Activated CD4-positive, alpha-beta memory T cell treated with anti-CD3 and anti-CD28 coated beads, Interleukin-2, amount 10 ng/mL, durations not matched to agents 7 days and 5 days (primary cell): ENCODE data around the gene GALNT4. TPM values are rescaled to one million over a fixed set of nuclear protein-coding genes. Genes with fewer than 3 reads are reported as not detected.

Experiments used
- CTCF ChIA-PET: fragments of 350-600 bp; sonication (Branson Sonifier 250); formaldehyde crosslinking; loops from one replicate; lab custom pipeline; 2021; ENCODE audit warnings: antibody characterized with exemption, inconsistent platforms; lab: Charles Lee
- POLR2A ChIA-PET: fragments of 350-600 bp; sonication (Branson Sonifier 250); formaldehyde crosslinking; loops from one replicate; lab custom pipeline; 2021; ENCODE audit warnings: antibody characterized with exemption; lab: Charles Lee
- DNase-seq: peaks from one replicate; pipeline ENCODE4 v3.0.0-alpha.2; 2020
- H3K27ac Mint-ChIP-seq: one replicate; pipeline ENCODE4 v1.8.0; 2021; ENCODE audit warnings: mild to moderate bottlenecking, mixed read lengths
- H3K27me3 Mint-ChIP-seq: one replicate; pipeline ENCODE4 v1.8.0; 2021; ENCODE audit warnings: mixed read lengths
- H3K36me3 Mint-ChIP-seq: one replicate; pipeline ENCODE4 v1.8.0; 2021; ENCODE audit warnings: low read depth, mixed read lengths
- H3K4me1 Mint-ChIP-seq: one replicate; pipeline ENCODE4 v1.8.0; 2021; ENCODE audit warnings: mixed read lengths
- H3K4me3 Mint-ChIP-seq: one replicate; pipeline ENCODE4 v1.8.0; 2021; ENCODE audit warnings: mild to moderate bottlenecking, mixed read lengths
- H3K9me3 Mint-ChIP-seq: one replicate; pipeline ENCODE4 v1.8.0; 2021; ENCODE audit warnings: mixed read lengths
- total RNA-seq, 2 experiments: library from RNA; stranded (reverse); gene quantifications; one replicate each; pipeline ENCODE4 v1.2.3, GENCODE V29; 2021

The GALNT4 gene
- total RNA-seq, result 10 to 100 TPM; 21.5 to 23.3 TPM

DNA sequence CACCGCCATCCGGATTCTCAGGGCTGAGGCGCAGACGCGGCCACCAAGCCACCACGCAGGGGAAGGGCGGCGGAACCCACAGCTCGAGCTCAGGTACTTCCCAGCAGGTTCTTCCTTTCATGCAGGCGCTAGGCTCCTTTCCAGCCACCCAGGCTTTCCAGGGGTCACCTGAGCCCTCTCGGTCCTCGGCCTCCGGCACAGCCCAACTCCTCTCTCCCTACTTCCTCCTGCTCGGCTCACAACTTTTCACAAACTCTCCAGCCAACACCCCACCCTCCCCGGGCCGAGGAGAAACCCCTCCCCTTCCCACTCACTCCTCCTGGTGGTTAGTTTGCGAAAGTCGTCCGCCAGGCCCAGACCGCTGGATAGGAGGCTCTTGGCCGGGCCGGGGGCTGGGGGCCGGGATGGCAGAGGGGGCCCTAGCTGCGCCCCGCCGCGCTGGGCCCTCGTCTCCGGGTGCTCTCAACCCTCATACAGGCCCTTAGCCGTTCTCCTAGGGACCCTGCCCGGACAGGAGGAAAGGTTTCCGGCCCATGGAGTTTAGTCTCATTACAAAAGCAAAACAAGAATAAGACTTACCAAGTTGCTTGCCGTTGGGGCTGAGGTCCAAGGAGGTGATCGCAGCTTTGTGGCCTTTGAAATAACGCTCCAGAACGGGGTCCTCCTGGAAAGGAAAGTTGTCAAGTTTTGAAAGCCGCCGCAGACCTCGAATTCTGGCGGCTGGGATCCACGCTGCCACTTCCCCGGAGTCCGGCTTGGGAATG, at the start of gene GALNT4:
TSS of gene GALNT4 (minus strand) at position 256 of the 764 bp plus-strand sequence. CDS start at position 9, 247 bp downstream.
- Mint-ChIP-seq H3K9me3 (no peaks in the 10 kb centered on the region), H3K4me3 (peak within 1 kb of the TSS; percentile 90), H3K27ac (peak within 1 kb of the TSS; percentile 94), H3K36me3 (peaks cover 45% of the 10 kb centered on the region), H3K27me3 (no peaks in the 10 kb centered on the region), H3K4me1 (peaks cover 69% of the 10 kb centered on the region)
- ChIA-PET POLR2A (interaction anchor here (0.6 to 5.0 kb wide), 17 partner anchors 10 to 506 kb away, joined by 3 to 111 read pairs (median 12); partner anchors contain the start of genes ATP2B1 and DUSP6), CTCF (interaction anchor here (0.5 to 11.2 kb wide), 22 partner anchors 9 to 510 kb away, joined by 3 to 209 read pairs (median 4); partner anchors contain the start of gene DUSP6)
- peak; percentile 84 for DNase-seq

- Mint-ChIP-seq H3K4me3 (no peak overlapping the region), H3K4me1 (no peaks in the 10 kb centered on the region), H3K27ac (no peak overlapping the region), H3K36me3 (no peaks in the 10 kb centered on the region), H3K9me3 (no peaks in the 10 kb centered on the region), H3K27me3 (no peaks in the 10 kb centered on the region)
- CTCF ChIA-PET, result no interaction called here
- POLR2A ChIA-PET, result no interaction called here
- DNase-seq, result no peak
These were observed 48.6 kb upstream of the GALNT4 start for GRCh38 chr12:89573051-89573810.

- H3K4me3 Mint-ChIP-seq, result no peak overlapping the region
- CTCF ChIA-PET, result no interaction called here
These were observed 47.0 kb upstream of the GALNT4 start for GRCh38 chr12:89571491-89572195.

DNA sequence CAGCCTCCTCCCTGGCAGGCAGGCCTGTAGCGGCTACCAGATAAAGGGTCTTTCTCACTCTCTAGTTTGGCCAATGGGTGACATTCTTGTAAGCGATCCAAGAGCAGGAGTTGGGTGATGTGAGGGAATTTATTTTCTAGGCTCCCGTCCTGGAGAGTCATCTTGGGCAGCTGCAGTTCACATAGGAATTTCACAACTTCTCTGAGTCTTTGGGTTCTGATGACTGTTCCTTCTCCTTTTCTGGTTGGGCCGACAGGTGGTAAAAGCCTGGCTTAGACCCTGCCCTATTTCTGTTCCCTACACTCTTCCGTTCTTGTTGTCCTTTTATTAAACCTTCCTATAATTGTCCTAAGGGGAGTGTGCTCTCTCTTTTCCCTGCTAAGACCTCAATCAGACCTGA, 43.9 kb upstream of the GALNT4 start:
- Mint-ChIP-seq H3K4me3 (no peak overlapping the region), H3K4me1 (peaks cover 7% of the 10 kb centered on the region), H3K9me3 (no peaks in the 10 kb centered on the region), H3K27me3 (no peaks in the 10 kb centered on the region), H3K27ac (no peak overlapping the region), H3K36me3 (no peaks in the 10 kb centered on the region)
- ChIA-PET POLR2A (no interaction called here), CTCF (no interaction called here)
- DNase-seq, result no peak

More at GRCh38 chr12:89571491-89572195, 47.0 kb upstream of the GALNT4 start:
- H3K27me3 Mint-ChIP-seq, result no peaks in the 10 kb centered on the region
- H3K36me3 Mint-ChIP-seq, result no peaks in the 10 kb centered on the region
- no peak for DNase-seq
- peaks cover 2% of the 10 kb centered on the region for H3K4me1 Mint-ChIP-seq
- no peak overlapping the region for H3K27ac Mint-ChIP-seq
- H3K9me3 Mint-ChIP-seq, result no peaks in the 10 kb centered on the region
- POLR2A ChIA-PET, result no interaction called here

DNA sequence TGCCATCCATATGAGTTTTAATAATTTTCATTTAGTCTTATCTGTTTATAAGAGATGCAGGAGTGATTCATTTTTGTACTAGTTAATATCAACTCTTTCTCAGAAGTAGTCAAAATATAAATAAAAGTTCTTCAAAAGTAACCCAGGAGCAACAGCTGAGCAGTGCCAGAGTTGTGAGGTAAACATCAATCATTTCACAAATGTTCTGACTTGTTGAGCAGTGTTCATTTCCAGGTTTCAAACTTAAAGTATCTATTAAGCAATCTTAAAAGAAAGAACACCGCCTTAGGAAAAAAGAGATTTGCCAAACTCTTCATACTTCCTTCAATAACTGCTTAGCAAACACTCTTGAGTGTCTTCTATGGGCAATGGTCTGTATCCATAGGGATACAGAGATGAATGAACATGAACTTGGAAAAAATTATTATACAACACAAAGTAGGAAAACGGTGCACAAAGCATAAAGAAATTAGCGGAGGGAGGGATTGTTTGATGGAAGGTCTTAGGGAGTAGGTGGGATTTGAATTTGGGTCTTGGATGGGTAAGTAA, 43.2 kb upstream of the GALNT4 start:
- ChIA-PET POLR2A (no interaction called here), CTCF (no interaction called here)
- H3K9me3 Mint-ChIP-seq, result no peaks in the 10 kb centered on the region
- no peak overlapping the region for H3K27ac Mint-ChIP-seq
- no peaks in the 10 kb centered on the region for H3K27me3 Mint-ChIP-seq
- DNase-seq, result no peak
- H3K36me3 Mint-ChIP-seq, result no peaks in the 10 kb centered on the region
- peaks cover 7% of the 10 kb centered on the region for H3K4me1 Mint-ChIP-seq
- H3K4me3 Mint-ChIP-seq, result no peak overlapping the region

DNA sequence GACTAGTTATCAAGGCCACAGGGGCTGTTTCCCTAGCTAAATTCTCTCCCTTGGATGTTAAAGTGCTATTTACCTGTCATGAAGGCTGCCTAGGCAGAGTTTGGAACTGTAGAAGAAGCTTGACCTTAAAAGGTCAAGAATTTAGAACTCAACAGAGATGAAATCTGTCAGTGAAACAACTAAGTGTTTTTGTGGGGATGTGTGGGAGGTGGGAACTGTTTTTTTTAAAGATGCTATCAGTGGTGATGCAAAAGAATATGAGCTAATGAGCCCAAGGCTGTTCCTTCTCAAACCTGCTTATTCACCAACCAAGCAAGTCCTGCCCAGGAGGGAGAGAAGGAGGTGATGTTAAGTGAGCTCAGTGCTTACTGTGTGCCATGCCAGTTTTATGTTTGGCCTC, 42.0 kb upstream of the GALNT4 start:
- DNase-seq, result no peak
- Mint-ChIP-seq H3K27me3 (no peaks in the 10 kb centered on the region), H3K27ac (no peak overlapping the region), H3K9me3 (no peaks in the 10 kb centered on the region), H3K4me1 (peaks cover 7% of the 10 kb centered on the region), H3K4me3 (no peak overlapping the region), H3K36me3 (no peaks in the 10 kb centered on the region)
- POLR2A ChIA-PET, result no interaction called here
- CTCF ChIA-PET, result no interaction called here

DNA sequence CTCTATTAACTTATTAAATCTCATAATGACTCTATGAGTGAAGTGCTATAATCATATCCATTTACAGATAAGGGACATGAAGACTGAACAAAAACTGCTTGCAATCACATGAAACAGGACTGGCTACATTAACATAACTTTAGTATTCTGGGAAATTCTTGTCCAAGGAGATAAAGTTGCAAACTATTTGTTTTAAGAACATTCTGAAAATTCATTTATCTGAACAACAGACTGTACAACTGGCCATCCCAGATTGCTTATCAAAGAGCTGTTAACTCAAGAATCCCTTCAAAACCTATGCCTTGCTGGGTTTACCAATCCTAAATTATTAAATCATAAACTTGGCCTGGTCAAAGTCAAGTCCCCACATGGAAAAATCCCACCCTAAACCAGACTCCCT, 40.4 kb upstream of the GALNT4 start:
- no peaks in the 10 kb centered on the region for H3K36me3 Mint-ChIP-seq
- no peak overlapping the region for H3K4me3 Mint-ChIP-seq
- peaks cover 7% of the 10 kb centered on the region for H3K4me1 Mint-ChIP-seq
- no peak overlapping the region for H3K27ac Mint-ChIP-seq
- H3K27me3 Mint-ChIP-seq, result no peaks in the 10 kb centered on the region
- ChIA-PET POLR2A (no interaction called here), CTCF (no interaction called here)
- DNase-seq, result no peak
- H3K9me3 Mint-ChIP-seq, result no peaks in the 10 kb centered on the region

DNA sequence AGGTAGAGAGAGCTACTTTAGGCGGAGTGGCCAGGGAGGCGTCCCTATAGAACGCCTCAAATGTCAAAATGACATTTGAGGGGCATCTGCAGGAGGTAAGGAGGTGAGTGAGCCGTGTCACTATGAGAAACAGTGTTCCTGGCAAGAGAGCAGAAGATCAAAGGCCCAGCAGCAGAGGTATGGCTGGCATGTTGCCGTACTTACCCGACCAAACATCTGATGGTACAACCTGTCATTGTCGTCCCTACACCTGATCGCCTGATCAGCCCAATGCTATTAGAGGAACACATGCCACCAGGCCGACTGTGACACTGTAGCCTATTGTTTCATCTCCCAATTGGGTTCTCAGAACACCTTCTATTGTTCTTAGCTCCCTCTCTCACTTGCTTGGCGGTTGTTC, 35.2 kb upstream of the GALNT4 start:
- H3K9me3 Mint-ChIP-seq, result no peaks in the 10 kb centered on the region
- H3K27ac Mint-ChIP-seq, result no peak overlapping the region
- H3K27me3 Mint-ChIP-seq, result no peaks in the 10 kb centered on the region
- no peak for DNase-seq
- H3K4me1 Mint-ChIP-seq, result no peaks in the 10 kb centered on the region
- H3K36me3 Mint-ChIP-seq, result no peaks in the 10 kb centered on the region
- H3K4me3 Mint-ChIP-seq, result no peak overlapping the region
- ChIA-PET POLR2A (no interaction called here), CTCF (interaction anchor here (1.3 kb wide), 1 partner anchor 542 kb away, joined by 3 read pairs; no protein-coding TSS in a partner anchor)

- H3K27ac Mint-ChIP-seq, result no peak overlapping the region
- CTCF ChIA-PET, result no interaction called here
These were observed 32.4 kb upstream of the GALNT4 start for GRCh38 chr12:89556976-89557375.

DNA sequence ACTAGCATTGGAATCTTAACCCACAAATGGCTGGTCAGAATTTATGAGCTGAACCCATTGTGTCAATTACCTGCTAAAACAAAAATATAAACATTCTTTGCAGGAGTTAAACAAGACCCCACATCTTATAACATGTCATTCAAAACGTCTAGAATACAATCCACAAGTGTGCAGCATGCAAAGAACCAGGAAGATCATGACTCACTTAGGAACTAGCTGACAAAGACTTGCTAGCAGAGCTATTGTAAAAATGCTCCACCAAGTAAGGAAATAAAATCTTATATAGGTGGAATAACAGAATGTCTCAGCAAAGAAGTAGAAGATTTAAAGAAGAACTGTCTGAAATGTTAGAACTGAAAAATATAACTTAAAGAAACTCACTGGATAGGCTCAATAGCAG, 27.8 kb upstream of the GALNT4 start:
- Mint-ChIP-seq H3K27me3 (no peaks in the 10 kb centered on the region), H3K36me3 (no peaks in the 10 kb centered on the region), H3K4me3 (no peak overlapping the region), H3K4me1 (no peaks in the 10 kb centered on the region), H3K9me3 (no peaks in the 10 kb centered on the region), H3K27ac (no peak overlapping the region)
- DNase-seq, result no peak
- POLR2A ChIA-PET, result no interaction called here
- CTCF ChIA-PET, result interaction anchor here (2.7 kb wide), 1 partner anchor 9 kb away, joined by 11 read pairs; no protein-coding TSS in a partner anchor

More at GRCh38 chr12:89556976-89557375, 32.4 kb upstream of the GALNT4 start:
- Mint-ChIP-seq H3K36me3 (no peaks in the 10 kb centered on the region), H3K4me1 (no peaks in the 10 kb centered on the region), H3K27me3 (no peaks in the 10 kb centered on the region), H3K4me3 (no peak overlapping the region), H3K9me3 (no peaks in the 10 kb centered on the region)
- DNase-seq, result no peak
- POLR2A ChIA-PET, result interaction anchor here (1.3 kb wide), 1 partner anchor 152 kb away, joined by 3 read pairs; the partner anchor contains the start of gene ATP2B1

DNA sequence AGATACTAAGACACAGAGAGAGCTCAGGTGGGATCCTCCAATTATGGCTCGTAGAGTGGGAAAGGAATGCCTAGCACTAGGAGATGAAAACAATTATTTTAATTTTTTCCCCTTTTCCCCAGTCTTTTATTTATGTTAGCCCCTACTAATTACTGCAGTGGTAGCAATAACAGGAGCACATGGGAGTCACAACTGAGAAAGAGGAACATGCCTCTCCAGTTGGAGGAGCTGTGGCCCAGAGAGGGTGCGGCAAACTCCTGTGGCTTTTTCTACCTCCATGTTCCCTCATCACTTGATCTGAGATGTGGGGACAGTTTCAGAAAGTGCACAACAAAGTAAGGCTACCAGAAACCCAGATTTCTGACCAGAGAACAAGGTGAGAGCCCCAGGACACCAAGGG, 27.2 kb upstream of the GALNT4 start:
- Mint-ChIP-seq H3K4me3 (no peak overlapping the region), H3K36me3 (no peaks in the 10 kb centered on the region), H3K9me3 (no peaks in the 10 kb centered on the region), H3K4me1 (no peaks in the 10 kb centered on the region), H3K27ac (no peak overlapping the region), H3K27me3 (no peaks in the 10 kb centered on the region)
- POLR2A ChIA-PET, result no interaction called here
- CTCF ChIA-PET, result interaction anchor here (2.7 kb wide), 1 partner anchor 8 kb away, joined by 11 read pairs; no protein-coding TSS in a partner anchor
- DNase-seq, result no peak

DNA sequence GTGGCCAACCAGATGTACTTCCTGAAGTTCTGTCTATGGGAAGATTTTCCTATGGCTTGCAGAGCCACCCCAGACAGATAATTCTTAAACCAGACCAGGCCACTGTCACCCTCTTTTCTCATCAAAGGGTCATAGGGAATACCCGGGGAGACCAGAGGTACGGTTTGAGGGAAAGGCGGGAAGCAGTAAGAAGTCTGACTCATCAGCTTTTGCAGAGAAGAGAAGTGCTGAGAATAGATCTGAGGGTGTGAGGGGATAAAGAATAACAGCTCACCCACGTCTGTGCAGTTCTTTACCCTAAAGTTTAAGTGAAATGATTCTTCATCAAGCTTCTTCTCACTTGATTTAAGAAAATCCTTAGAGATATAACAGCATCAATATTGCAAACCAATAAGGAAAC, 22.5 kb upstream of the GALNT4 start:
- ChIA-PET CTCF (no interaction called here), POLR2A (no interaction called here)
- Mint-ChIP-seq H3K27ac (no peak overlapping the region), H3K36me3 (no peaks in the 10 kb centered on the region), H3K9me3 (no peaks in the 10 kb centered on the region), H3K27me3 (no peaks in the 10 kb centered on the region), H3K4me3 (no peak overlapping the region), H3K4me1 (peaks cover 8% of the 10 kb centered on the region)
- DNase-seq, result no peak
